CD4-positive, alpha-beta T cell (primary cell): ENCODE data around the gene DNASE1. TPM values are rescaled to one million over a fixed set of nuclear protein-coding genes. Genes with fewer than 3 reads are reported as not detected.

ENCODE experiments used
- ATAC-seq: fragments of 200-7000 bp; cut with Tn5 transposase; one replicate; pipeline ENCODE4 v1.10.0; 2022; ENCODE audit warnings: mild to moderate bottlenecking; ENCODE audit not compliant: poor library complexity
- CTCF ChIA-PET: fragments of 350-600 bp; sonication (Branson Sonifier 250); formaldehyde crosslinking; loops from one replicate; lab custom pipeline; 2021; ENCODE audit warnings: antibody characterized with exemption, inconsistent platforms; lab: Charles Lee
- POLR2A ChIA-PET: fragments of 350-600 bp; sonication (Branson Sonifier 250); formaldehyde crosslinking; loops from one replicate; lab custom pipeline; 2021; ENCODE audit warnings: antibody characterized with exemption, inconsistent platforms; lab: Charles Lee
- DNase-seq, 14 experiments: peaks; one replicate each; pipeline ENCODE4 v3.0.0-alpha.2; 2013 to 2020; ENCODE audit warnings: mixed read lengths in 2 of 14
- H3K27ac ChIP-seq, 2 donors: one replicate each; pipeline versions ENCODE4 v1.5.1 to v1.7.0; 2013; ENCODE audit warnings: low read length in 2 of 2, low read depth in 1 of 2, mild to moderate bottlenecking in 1 of 2
- H3K27me3 ChIP-seq, 2 experiments: 1 replicate in 1 of 2; 2 replicates in 1 of 2; pipeline versions ENCODE4 v1.6.1 to v1.7.0; 2013; ENCODE audit warnings: low read length in 2 of 2, control low read depth in 1 of 2, mild to moderate bottlenecking in 1 of 2, moderate library complexity in 1 of 2; ENCODE audit not compliant: insufficient read depth in 2 of 2, control insufficient read depth in 1 of 2
- H3K36me3 ChIP-seq: one replicate; pipeline ENCODE4 v1.6.1; 2013; ENCODE audit warnings: low read length, control low read depth; ENCODE audit not compliant: insufficient read depth
- H3K4me1 ChIP-seq: one replicate; pipeline ENCODE4 v1.6.1; 2013; ENCODE audit warnings: low read length, control low read depth; ENCODE audit not compliant: insufficient read depth
- H3K4me3 ChIP-seq: one replicate; pipeline ENCODE4 v1.5.1; 2013; ENCODE audit warnings: mild to moderate bottlenecking, low read length, moderate library complexity
- H3K9me3 ChIP-seq, 2 experiments: 1 replicate in 1 of 2; 2 replicates in 1 of 2; pipeline versions ENCODE4 v1.6.1 to v1.7.0; 2013; ENCODE audit warnings: low read length in 2 of 2, mild to moderate bottlenecking in 2 of 2, control low read depth in 1 of 2, moderate library complexity in 1 of 2; ENCODE audit not compliant: control insufficient read depth in 1 of 2, insufficient read depth in 1 of 2
- H3K27ac Mint-ChIP-seq: one replicate; pipeline ENCODE4 v1.8.0; 2020; ENCODE audit warnings: mixed read lengths
- H3K27me3 Mint-ChIP-seq: one replicate; pipeline ENCODE4 v1.8.0; 2021; ENCODE audit warnings: mixed read lengths
- H3K36me3 Mint-ChIP-seq: one replicate; pipeline ENCODE4 v1.8.0; 2021; ENCODE audit warnings: low read depth, mixed read lengths
- H3K4me1 Mint-ChIP-seq: one replicate; pipeline ENCODE4 v1.8.0; 2021; ENCODE audit warnings: low read depth, mixed read lengths
- H3K4me3 Mint-ChIP-seq: one replicate; pipeline ENCODE4 v1.8.0; 2020; ENCODE audit warnings: mild to moderate bottlenecking, mixed read lengths
- H3K9me3 Mint-ChIP-seq: one replicate; pipeline ENCODE4 v1.8.0; 2020; ENCODE audit warnings: mixed read lengths
- intact Hi-C, 2 experiments: fragments of 100-400 bp; cut with DNase I in 1 of 2; cut with micrococcal nuclease in 1 of 2; formaldehyde crosslinking; loops; one replicate each; pipeline versions ENCODE4 v1.15.1 to v1.9.0; 2023 to 2025; cut with DNase I, micrococcal nuclease
- total RNA-seq, 174 experiments: library from RNA in 2 of 174; stranded (reverse) in 2 of 174; gene quantifications; one replicate each; pipeline ENCODE4 v1.2.3 and lab custom pipeline; 2021 to 2026
- TF ChIP-seq, protein P1 (sequence below): fragments of 200-600 bp; IDR thresholded peaks from one replicate; pipeline ENCODE4 v1.8.0; 2022; ENCODE audit warnings: antibody characterized with exemption, mild to moderate bottlenecking

DNASE1 gene
- total RNA-seq, 2 experiments from 2014 or later = 9.5 to 10.4 TPM

DNA sequence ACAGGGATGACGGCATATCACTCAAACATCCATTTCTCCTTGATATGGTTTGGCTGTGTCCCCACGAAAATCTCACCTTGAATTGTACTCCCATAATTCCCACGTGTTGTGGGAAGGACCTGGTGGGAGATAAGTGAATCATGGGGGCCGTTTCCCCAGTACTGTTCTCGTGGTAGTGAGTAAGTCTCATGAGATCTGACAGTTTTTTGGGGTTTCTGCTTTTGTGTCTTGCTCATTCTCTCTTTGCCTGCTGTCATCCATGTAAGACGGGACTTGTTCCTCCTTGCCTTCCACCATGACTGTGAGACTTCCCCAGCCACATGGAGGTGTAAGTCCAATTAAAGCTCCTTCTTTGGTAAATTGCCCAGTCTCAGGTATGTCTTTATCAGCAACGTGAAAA, 32.5 kb downstream of the DNASE1 start:
- Histone ChIP-seq H3K9me3 (no peaks in the 10 kb centered on the region), H3K27ac (no peak overlapping the region), H3K4me1 (peaks cover 10% of the 10 kb centered on the region), H3K27me3 (no peaks in the 10 kb centered on the region), H3K4me3 (no peak overlapping the region), H3K36me3 (peaks cover 42% of the 10 kb centered on the region)
- Mint-ChIP-seq H3K4me3 (no peak overlapping the region), H3K36me3 (peaks cover 58% of the 10 kb centered on the region), H3K4me1 (peaks cover 7% of the 10 kb centered on the region), H3K27me3 (no peaks in the 10 kb centered on the region), H3K9me3 (no peaks in the 10 kb centered on the region), H3K27ac (no peak overlapping the region)
- CTCF ChIA-PET = interaction anchor here (0.6 kb wide), 1 partner anchor 25 kb away, joined by 3 read pairs; no protein-coding TSS in a partner anchor
- POLR2A ChIA-PET = no interaction called here
- intact Hi-C loops = loop anchor here in 1 of 2 experiments (5.0 kb wide), 1 partner anchor 55 kb away; no protein-coding TSS in a partner anchor
- TF ChIP-seq, protein P1, sequence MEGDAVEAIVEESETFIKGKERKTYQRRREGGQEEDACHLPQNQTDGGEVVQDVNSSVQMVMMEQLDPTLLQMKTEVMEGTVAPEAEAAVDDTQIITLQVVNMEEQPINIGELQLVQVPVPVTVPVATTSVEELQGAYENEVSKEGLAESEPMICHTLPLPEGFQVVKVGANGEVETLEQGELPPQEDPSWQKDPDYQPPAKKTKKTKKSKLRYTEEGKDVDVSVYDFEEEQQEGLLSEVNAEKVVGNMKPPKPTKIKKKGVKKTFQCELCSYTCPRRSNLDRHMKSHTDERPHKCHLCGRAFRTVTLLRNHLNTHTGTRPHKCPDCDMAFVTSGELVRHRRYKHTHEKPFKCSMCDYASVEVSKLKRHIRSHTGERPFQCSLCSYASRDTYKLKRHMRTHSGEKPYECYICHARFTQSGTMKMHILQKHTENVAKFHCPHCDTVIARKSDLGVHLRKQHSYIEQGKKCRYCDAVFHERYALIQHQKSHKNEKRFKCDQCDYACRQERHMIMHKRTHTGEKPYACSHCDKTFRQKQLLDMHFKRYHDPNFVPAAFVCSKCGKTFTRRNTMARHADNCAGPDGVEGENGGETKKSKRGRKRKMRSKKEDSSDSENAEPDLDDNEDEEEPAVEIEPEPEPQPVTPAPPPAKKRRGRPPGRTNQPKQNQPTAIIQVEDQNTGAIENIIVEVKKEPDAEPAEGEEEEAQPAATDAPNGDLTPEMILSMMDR = no peak
- ATAC-seq (no peak), DNase-seq (no peak)

DNA sequence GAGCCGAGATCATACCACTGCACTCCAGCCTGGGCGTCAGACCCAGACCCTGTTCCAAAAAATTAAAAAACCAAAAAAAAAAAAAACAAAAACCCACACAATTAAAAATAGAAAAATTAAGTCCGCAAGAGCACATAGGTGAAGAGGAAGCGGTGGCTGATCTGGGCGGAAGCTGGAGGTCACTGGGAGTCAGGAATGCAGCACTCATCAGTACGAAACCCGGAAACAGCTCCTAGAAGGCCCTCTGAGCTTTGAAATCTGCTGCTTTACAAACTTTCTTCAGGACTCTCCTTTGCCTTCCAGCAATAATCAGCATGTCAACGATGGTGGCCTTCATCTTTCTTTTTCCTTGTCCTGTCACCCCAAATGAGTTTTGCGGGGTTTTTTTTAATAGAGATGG, 33.3 kb downstream of the DNASE1 start:
- Mint-ChIP-seq H3K4me1 (peaks cover 7% of the 10 kb centered on the region), H3K27me3 (no peaks in the 10 kb centered on the region), H3K27ac (no peak overlapping the region), H3K36me3 (peaks cover 52% of the 10 kb centered on the region), H3K4me3 (no peak overlapping the region), H3K9me3 (no peaks in the 10 kb centered on the region)
- no peak overlapping the region for H3K4me3 ChIP-seq
- no peaks in the 10 kb centered on the region for H3K27me3 ChIP-seq
- H3K4me1 ChIP-seq = peaks cover 10% of the 10 kb centered on the region
- intact Hi-C loops = loop anchor here in 1 of 2 experiments (5.0 kb wide), 1 partner anchor 55 kb away; no protein-coding TSS in a partner anchor
- DNase-seq = no peak
- no peaks in the 10 kb centered on the region for H3K9me3 ChIP-seq
- no peak for ATAC-seq
- TF ChIP-seq, protein P1 = no peak
- H3K36me3 ChIP-seq = peaks cover 39% of the 10 kb centered on the region
- H3K27ac ChIP-seq = no peak overlapping the region
- POLR2A ChIA-PET = no interaction called here
- CTCF ChIA-PET = no interaction called here

DNA sequence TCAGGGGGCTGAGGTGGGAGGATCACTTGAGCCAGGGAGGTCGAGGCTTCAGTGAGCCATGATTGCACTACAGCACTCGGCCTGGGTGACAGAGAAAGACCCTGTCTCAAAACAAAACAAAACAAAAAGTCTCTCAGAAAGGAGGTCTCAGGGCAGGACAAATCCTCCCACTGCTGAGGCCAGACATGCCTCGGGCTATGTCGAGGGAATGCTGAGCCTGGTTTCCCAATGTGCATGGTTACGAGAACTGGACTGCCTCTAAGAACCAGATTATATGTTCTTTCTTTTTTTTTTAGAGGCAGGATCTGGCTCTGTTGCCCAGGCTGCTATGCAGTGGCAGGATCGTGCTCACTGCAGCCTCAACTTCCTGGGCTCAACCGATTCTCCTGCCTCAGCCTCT, 35.2 kb downstream of the DNASE1 start:
- Histone ChIP-seq H3K4me1 (peaks cover 10% of the 10 kb centered on the region), H3K4me3 (no peak overlapping the region), H3K27ac (no peak overlapping the region), H3K9me3 (no peaks in the 10 kb centered on the region), H3K36me3 (peaks cover 34% of the 10 kb centered on the region), H3K27me3 (no peaks in the 10 kb centered on the region)
- H3K4me1 Mint-ChIP-seq = peaks cover 7% of the 10 kb centered on the region
- no peak overlapping the region for H3K4me3 Mint-ChIP-seq
- H3K9me3 Mint-ChIP-seq = no peaks in the 10 kb centered on the region
- peaks cover 40% of the 10 kb centered on the region for H3K36me3 Mint-ChIP-seq
- H3K27me3 Mint-ChIP-seq = no peaks in the 10 kb centered on the region
- TF ChIP-seq, protein P1 = no peak
- CTCF ChIA-PET = interaction anchor here (1.2 to 1.8 kb wide), 3 partner anchors 11 to 564 kb away, joined by 3 to 5 read pairs (median 4); no protein-coding TSS in a partner anchor
- no peak overlapping the region for H3K27ac Mint-ChIP-seq
- DNase-seq = no peak
- intact Hi-C loops = loop anchor here (1.0 to 5.0 kb wide), 6 partner anchors 28 to 1268 kb away; partner anchors contain the start of genes CREBBP (in 1 of the 2), SEC14L5 (in 1 of the 2) and TRAP1 (in 1 of the 2)
- POLR2A ChIA-PET = no interaction called here
- ATAC-seq = no peak
